Muscle of arm (tissue), 12 donors: ENCODE data around the gene ATP8B3. TPM values are rescaled to one million over a fixed set of nuclear protein-coding genes. Genes with fewer than 3 reads are reported as not detected.
"Not testable (repeated sequence)": the region's sequence is repeated elsewhere in the genome, so short reads cannot be mapped to it uniquely, and the experiment has no call there.

ENCODE experiments used
- DNase-seq: peaks from one replicate; pipeline ENCODE4 v3.0.0-alpha.2; 2013
- polyA plus RNA-seq, 12 donors: library from polyadenylated mRNA; unstranded; fragments of 120-200 nt; gene quantifications; one replicate each; pipeline ENCODE4 v1.2.1, GENCODE V29; 2013; ENCODE audit not compliant: insufficient read length in 12 of 12

Gene ATP8B3
- polyA plus RNA-seq, 12 donors = 0.41 to 2.8 (median 0.62) TPM; not detected in 2

DNA sequence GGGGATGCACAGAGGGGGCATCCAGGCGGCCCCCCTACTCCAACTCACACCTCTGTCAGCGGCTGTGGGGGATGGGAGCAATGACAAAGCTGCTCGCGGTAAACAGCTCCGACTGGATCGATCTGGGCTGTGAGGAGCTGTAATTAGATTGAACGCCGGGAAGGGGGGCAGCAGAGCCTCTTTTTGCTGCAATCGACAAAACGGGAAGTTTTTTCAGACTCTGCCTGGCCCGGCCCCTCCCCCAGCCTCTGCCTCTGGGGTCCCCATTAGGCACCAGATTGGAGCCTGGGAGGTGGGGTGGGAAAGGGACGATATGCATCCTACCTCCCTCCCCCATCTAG, 42.5 kb downstream of the ATP8B3 start:
- no peak for DNase-seq

DNA sequence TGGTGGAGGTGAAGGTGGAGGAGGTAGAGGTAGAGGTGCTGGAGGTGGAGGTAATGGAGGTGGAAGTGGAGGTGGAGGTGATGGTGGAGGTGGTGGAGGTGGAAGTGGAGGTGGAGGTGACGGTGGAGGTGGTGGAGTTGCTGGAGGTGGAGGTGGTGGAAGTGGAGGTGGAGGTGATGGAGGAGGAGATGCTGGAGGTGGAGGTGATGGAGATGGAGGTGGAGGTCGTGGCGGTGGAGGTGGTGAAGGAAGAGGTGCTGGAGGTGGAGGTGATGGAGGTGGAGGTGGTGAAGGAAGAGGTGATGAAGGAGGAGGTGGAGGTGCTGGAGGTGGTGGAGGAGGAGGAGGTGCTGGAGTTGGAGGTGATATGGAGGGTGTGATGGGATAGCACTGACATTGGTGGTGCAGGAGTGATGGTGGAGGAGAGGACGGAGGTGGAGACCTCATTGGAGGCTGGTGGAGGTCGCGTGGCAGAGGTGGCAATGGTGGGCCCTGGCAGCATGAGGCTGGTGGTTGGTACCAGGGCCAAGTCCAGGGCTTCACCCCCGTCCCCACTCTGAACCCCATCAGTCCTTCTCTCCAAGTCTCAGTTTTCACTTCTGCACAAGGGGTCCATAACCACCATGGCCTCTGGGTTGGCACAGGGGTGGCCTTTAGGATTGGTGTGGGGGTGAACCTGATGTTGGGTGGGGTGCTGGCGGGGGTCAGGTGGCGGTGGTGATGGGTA, 43.0 kb downstream of the ATP8B3 start:
- no peak for DNase-seq

DNA sequence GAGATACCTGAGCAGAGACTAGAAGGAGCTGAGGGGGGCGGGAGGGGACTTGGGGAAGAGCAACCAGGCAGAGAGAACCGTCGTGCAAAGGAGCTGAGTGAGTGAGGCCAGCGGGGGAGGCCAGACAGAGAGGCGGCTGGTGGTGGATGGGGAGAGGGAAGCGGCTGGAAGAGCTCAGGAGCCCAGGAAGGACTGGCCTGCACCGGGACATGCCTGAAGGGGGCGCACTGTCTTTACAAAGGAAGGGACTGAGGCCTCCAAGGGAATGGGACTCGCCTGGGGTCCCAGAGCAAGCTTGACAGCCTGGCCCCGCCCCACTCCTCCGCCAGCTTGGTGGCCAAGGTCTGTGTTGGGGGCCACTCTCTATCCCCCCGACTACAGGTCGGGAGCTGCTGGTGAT, 43.8 kb downstream of the ATP8B3 start:
- DNase-seq = no peak

DNA sequence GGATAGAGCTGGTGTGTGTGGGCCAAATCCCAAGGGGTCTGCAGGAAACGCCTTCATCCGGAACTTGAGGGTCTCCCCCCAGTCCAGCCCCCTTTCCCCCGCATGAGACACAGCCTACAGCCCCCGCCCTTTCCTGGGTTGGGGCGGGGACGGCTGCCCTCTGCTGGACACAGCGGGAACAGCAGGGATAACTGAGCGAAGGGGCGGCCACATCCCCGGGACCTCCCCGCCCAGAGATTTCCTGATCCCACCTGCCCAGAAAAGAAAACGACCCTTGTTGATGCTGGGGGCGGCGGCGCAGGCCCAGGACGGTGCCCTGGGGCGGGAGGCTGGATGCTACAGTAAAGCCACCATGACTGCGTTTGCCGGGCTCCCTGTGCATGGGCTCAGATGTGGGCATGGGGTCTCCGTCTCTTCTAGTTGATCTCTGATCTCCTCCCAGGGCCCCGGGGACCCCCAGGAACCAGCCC, 44.6 kb downstream of the ATP8B3 start:
- peak; percentile 35 for DNase-seq

DNA sequence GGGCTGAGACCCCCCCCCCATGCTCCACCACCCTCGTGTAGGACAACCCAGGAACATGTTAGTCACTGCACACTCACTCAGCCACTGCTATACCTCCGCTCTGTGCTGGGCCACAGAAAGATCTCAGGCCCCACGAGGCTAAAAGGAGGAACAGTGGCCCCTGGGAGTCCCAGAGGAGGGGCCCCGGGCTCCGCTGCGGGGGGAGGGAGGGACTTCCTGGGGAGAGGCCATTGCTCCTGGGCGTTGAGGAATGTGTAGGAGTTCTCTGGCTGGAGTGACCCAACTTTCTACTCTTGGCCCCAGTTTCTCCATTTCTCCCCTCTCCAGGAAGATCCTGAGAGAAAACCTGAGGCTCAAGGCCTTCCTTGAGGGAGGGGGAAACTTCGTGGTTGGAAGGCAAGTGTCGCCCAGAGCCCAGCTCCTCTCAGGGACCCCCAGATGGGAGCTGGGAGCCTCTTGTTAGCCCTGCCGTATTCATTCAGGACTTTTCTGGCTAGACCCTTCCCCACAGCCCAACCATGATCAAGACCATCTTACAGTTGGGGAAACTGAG, 45.2 kb downstream of the ATP8B3 start:
- DNase-seq = no peak

DNA sequence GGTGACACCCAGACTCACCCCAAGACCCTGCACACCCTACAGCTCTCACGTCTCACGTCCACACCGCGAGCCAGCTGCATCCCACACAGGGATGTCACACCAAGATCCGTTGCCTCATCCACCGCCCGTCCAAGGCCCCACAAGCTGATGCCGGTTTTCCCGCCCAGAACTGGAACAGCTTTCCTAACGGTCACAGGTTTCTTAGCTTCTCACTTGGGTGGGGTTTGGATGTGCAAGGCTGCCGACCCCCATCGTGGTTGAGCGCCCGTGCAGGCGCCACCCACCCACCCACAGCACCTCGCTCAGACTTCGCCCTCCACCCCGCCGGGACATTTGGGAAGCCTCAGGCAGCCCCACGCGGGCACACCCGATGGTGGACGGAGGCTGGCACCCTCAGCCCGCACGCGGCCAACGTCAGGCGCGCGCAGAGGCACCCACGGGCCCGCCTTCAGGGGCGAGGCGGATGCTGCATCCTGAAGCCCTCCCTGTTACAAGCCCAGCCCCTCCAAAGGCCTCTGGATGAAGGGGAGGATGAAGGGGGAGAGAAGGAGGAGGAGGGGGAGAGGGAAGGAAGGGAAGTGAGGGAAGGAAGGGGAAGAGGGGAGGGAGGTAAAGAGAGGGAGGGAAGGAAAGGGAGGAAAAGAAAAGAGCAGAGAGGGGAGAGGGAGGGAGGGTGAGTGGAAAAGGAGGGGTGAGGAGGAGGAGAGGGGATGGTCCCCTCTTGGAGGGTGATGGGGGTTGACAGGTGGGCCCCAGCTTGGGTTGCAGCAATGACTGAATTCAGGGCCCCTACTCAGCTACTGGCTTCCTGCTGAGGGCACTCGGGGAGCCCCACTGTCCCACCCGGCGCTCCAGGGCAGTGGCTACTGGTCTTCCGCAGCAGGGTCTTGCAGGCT, 45.9 kb downstream of the ATP8B3 start:
- no peak for DNase-seq

DNA sequence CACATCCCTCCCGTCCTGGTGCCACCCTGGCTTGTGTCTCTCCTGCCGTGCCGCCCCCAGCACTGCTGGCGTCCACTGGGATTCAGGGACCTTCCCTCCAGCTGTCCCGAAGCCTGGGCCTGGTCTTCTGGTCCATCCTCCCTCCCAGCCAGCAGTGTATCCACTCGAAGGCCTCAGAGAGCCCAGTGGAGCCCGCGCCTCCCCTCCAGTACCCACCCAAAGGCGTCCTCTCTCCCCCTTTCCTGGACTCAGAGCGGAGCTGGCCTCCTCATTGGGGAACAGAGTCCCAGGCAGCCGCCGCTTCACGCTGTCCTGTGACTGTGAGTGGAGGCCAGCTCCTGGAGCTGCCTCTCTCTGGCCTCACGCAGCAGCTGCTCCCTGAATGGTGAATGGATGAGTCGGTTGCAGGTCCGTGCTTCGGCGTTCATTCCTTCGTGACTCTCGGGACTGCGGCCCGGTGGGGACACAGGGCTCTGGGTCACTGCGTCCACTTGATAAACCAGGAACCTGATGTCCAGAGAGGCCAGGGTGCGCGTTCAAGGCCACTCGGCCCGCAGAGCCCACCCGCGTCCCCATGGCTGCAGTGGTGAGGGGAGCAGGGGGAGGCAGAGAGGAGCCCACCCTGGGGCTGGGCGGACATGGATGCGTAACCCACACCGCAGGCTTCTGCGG, 46.7 kb downstream of the ATP8B3 start:
- DNase-seq = no peak

DNA sequence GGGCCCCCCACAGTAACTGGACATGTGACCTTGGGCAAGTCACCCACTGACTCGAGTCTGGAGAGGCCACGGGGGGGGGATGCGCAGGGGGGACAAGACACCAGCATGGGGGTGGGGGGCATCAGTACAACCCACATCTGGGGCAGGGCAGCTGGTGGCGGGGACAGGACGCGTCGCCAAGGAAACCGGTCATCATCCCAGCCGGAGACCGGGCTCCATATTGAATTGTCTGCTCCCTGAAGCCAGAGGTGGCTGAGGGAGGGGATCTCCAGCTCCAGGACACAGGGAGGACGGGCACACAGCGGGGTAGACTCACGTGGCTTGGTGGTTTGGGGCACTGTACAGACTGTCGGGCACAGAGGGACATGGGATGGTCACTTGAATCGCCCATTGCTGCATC, 47.3 kb downstream of the ATP8B3 start:
- no peak for DNase-seq

DNA sequence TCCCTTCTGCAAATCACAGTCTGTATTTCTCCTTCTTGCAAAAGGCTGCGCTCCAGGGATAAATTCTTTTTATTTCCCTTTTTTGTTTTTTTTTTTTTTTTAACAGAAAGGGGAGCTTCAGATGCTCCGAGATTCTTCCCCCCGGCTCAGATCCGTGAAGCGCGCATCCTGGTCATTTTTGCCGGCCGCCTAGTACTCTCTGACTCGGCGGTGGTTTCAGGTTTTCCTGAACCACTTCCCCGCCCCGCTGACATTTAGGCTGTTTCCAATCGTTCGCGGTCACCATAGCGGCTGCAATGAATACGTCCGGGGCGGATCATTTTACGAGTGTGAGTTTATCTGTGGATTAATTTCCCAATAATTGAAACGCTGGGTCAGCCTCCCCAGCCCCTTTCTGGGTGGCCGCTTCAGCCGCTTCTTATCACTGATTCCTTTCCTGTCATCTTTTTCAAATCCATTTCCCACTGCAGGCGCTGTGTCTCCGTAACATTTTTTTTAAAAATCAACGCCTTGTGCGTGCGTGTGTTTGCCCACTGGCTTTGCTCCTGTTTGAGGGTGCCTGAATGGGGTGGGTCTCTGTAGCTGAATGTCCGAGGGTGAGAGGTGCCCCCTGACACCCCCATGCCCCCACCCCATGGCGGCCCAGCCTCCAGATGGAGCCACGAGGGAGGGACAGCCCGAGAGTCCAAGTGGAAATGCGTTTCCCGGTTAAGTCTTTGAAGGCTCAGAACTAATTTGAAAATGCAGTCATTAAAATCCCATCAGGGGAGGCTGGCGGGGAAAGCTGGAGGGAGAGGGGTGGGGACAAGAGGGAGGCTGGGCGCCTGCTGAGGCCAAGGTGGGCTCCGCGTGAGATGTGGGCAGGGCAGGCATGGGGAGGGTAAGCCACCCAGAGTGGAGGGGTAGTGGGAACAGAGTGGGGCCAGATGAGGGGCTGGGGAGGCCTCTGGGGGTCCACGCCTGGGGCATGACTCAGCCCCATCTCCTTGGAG, 48.1 kb downstream of the ATP8B3 start:
- DNase-seq = no peak

DNA sequence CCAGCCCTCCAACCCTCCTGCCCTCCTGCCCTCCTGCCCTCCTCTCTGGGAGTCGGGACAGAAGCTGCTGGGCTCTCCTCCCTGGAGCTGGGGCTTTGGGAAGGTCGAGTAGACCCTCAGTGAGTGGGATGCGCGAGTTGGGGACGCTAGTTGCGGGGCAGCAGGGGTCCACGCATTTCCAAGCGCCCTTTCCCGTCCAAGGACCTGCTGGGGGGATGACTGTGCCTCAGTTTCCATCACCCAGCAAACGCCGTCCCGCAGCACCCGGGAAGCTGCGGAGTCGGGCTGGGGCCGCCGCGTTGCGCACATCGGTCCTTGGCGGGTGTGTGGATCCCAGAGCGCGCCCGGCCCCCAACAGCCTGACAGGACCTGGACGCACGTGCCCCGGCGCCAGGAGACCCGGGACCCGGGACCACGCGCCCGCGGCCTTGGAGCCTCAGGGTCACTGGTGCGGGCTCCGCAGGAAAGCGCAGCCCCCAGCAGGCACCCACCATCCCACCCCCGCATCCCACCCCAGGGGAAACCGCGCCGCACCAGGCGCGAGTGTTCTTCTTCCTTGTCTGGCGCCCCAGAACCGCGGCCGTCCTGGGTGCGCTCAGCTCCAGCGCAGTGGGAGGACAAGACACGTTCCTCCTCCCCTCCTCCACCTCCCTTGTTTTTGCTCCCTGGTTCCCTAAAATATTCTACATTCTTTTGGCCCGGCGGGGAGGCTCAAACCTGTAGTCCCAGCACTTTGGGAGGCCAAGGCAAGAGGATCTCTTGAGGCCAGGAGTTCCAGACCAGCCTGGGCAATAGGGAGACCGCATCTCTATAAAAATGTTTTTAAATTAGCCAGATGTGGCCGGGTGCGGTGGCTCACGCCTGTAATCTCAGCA, 49.6 kb downstream of the ATP8B3 start:
- DNase-seq = no peak

DNA sequence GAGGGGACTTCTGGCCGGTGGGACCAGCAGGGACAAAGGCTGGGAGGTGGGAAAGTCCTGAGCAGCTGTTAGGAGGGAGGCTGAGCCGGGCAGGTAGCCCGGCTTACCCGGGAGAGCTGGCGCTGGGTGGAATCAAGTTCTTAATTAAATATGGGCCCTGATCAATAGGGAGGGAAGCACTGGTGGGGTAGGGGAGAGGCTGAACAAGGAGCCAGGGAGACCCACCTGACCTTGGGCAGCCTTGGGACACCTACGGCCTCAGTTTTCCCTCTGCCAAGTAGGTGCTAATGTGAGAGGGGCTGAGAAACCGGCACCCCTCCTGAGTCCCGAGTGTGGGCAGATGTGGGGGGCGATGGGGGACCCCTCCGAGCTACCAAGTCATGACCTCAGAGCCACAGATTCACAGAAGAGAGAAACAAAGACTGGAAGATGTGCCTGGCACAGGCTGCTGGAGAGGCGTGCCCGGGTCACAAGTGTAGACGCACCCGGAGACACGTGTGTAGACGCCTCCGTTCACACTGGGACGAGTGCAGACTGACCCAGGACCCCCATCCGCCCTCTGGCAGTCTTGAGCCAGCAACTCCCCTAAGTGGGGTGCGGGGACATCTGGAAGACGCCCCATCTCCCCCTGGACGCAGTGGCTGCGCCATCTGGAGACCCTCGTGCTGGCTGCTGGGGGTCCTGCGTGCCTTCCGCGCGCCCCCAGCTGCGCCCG, 50.4 kb downstream of the ATP8B3 start:
- no peak for DNase-seq

DNA sequence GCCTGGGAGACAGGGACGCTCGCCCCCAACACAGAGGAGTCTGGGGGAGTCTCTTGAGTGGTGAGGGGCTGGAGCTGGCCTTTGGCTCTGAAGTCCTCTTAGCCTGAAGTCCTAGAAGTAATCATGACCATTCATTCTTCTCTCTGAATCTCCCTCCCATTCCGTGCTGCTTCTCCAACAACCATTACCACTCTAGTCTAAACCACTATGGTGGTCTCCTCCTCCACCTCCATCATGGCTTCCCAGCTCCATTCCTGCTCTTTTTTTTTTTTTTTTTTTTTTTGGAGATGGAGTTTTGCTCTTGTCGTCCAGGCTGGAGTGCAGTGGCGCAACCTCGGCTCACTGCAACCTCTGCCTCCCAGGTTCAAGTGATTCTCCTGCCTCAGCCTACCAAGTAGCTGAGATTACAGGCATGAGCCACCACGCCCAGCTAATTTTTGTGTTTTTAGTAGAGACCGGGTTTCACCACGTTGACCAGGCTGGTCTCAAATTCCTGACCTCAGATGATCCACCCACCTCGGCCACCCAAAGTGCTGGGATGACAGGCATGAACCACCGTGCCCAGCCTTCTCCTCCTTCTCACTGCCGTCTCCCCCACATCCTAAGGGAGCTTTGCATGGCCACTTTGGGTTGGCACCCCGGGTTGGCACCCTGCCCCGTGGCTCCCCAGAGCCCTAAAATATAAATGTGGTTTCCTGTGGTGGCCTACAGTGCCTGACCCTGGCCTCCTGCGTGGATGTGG, 51.1 kb downstream of the ATP8B3 start:
- not testable (repeated sequence) for DNase-seq

DNA sequence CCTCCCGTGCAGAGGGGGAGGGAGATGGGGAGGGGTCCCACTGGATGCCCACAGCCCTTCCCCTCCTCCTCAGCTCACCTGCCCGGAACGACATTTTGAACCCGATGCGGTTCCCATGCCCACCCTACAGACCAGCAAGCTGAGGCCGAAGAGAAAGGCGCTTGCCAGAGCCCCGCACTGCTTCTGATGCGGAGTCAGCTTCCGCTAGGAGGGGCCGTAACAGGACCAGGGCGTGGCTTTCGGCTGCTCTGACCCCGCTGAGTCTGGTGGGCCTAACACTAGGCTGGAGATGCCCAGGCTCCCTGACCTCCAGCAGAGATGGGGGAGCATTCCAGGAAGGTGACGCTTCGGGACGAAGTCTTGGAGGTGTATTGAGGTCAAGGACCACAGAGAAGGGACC, 52.1 kb downstream of the ATP8B3 start:
- DNase-seq = no peak

DNA sequence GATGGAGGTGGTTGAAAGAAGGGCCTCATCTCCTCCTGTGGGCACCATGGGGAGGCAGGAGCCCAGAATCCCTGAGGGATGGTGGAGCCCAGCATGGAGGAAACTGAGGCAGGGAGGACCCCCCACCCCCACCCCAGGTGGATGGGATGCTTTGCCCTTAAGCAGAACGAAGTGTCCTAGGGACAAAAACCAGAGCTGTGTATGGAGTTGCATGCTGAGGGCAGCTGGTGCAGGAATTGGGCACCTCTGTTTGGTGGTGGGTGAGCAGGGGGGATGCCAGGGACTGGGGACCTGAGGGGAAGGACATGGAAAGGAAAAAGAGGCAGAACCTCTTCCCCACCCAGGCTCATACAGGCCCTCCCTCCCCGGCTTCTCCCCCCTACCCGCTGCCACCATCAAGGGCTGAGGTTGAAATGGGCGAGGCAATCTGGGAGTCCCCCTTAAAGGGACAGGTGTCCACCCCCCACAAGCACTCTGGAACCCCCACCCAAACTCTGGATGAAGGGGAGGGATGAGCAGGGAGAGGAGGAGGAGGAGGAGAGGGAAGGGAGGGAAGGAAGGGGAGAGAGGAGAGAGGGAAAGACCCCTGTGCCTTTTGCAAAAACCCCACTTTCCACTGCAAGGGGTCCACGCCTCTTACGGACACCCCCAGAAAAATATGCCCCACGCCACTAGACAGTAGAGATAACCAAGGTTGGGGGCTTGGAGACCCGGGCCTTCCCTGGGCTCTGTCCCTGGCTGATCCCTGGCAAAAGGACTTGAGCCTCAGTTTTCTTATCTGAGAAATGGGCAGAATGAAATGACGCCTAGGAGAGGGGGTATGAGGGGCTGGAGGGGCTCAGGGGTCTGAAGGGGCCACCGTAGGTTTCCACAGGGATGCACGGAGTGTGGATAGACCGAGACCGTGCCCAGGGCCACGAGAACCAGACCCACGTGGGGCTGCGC, 52.8 kb downstream of the ATP8B3 start:
- no peak for DNase-seq

DNA sequence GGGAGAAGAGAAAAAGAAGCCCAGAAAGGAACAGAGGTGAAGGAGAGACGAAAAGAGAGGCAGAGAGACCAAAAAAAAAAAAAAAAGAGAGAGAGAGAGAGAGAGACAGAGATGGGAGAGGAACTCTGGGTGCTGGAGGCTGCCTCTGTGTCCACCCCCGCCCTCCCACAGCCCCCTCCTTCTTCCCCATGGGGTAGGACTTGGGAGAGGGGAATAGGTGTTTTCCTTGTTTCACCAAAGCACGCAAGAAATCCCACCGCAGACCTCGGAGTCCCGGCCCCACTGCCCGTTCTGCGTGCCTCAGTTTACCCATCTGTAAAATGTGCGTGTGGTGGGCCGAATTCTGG, 53.9 kb downstream of the ATP8B3 start:
- DNase-seq = no peak

DNA sequence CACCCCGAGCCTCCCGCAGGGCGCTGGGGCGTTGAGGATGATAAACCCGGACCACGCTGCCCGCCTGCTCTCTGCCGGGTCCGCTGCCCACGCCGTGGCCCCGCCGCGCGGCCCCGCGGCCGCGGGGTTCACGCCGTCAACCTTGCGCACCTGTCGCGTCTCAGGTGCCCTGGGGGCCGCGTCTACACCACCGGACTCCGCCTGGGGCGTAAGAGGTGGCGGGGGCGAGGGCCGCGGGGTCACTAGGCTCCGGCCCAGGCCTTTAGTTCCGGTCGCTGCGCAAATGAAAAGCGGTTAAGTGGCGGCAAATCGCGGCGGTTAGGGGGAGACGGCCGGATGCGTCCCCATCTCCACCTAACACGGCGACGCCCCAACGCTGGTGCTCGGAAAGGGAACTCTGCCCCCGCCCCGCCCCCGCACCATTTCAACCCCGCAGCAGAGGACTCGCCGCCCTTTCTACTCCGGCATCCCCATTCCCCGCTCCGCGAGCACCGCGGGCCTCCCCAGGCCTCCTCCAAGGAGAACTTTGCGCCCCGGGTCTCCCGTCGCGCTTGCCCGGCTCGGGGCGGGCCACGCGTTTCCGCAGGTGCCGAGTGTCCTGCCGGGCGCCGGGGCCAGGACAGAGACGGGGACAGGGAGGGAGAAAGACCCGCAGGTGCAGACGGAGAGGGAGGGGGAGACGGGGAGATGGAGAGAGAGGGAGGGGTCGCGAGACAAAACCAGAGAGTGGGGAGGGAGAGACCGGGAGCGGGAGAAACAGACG, 54.4 kb downstream of the ATP8B3 start:
- no peak for DNase-seq
